DOHH2 (cell line): ENCODE results near the gene DNAJC15.

Source experiments
- EZH2phosphoT487 ChIP-seq: fragments of 200-600 bp; sonication (generic); IDR thresholded peaks from 2 replicates; pipeline ENCODE4 v1.6.1; 2017; ENCODE audit warnings: borderline replicate concordance, mild to moderate bottlenecking, antibody characterized with exemption, low read length, moderate library complexity, mixed read lengths
- TF ChIP-seq, protein P1 (sequence below): fragments of 200-600 bp; sonication (generic); IDR thresholded peaks from one replicate; pipeline ENCODE4 v1.5.1; 2014; ENCODE audit warnings: antibody characterized with exemption, mild to moderate bottlenecking, low read depth, low read length; ENCODE audit not compliant: poor library complexity, severe bottlenecking

DNA sequence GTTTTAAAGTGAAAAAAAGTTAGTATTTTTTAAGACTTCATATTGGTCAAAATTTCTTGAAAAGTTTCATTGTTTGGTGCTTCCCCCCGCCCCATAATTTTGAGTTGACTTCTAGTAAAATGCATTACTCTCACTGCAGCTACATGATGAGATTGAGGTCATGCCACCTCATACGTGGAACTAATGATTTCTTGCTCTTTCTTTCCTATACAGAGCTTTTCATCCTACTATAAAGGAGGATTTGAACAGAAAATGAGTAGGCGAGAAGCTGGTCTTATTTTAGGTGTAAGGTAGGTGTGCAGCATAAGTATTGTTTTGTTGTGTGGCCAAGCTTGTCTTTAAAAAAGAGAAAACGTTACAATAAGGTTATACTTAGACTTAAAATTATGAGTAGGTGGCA, 55.0 kb downstream of the DNAJC15 start:
- TF ChIP-seq, protein P1, sequence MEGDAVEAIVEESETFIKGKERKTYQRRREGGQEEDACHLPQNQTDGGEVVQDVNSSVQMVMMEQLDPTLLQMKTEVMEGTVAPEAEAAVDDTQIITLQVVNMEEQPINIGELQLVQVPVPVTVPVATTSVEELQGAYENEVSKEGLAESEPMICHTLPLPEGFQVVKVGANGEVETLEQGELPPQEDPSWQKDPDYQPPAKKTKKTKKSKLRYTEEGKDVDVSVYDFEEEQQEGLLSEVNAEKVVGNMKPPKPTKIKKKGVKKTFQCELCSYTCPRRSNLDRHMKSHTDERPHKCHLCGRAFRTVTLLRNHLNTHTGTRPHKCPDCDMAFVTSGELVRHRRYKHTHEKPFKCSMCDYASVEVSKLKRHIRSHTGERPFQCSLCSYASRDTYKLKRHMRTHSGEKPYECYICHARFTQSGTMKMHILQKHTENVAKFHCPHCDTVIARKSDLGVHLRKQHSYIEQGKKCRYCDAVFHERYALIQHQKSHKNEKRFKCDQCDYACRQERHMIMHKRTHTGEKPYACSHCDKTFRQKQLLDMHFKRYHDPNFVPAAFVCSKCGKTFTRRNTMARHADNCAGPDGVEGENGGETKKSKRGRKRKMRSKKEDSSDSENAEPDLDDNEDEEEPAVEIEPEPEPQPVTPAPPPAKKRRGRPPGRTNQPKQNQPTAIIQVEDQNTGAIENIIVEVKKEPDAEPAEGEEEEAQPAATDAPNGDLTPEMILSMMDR, result no peak
- no peak for TF ChIP-seq EZH2phosphoT487
